Ascending aorta (tissue), 2 donors: ENCODE data around the gene GRIA3. TPM values are rescaled to one million over a fixed set of nuclear protein-coding genes. Genes with fewer than 3 reads are reported as not detected.

Source experiments
- DNase-seq, 2 donors: peaks; one replicate each; pipeline ENCODE4 v3.0.0-alpha.2; 2019; ENCODE audit warnings: low spot score in 2 of 2
- H3K27ac ChIP-seq, 2 donors: fragments of 200-600 bp; sonication (generic); one replicate each; pipeline ENCODE4 v1.5.1; 2016 to 2017; ENCODE audit warnings: mild to moderate bottlenecking in 1 of 2
- H3K27me3 ChIP-seq: fragments of 200-600 bp; sonication (generic); one replicate; pipeline ENCODE4 v1.5.1; 2017
- H3K36me3 ChIP-seq, 2 donors: fragments of 200-600 bp; sonication (generic); one replicate each; pipeline ENCODE4 v1.5.1; 2016
- H3K4me1 ChIP-seq, 2 donors: fragments of 200-600 bp; sonication (generic); one replicate each; pipeline ENCODE4 v1.5.1; 2016 to 2017; ENCODE audit warnings: mild to moderate bottlenecking in 1 of 2
- H3K4me3 ChIP-seq, 2 donors: fragments of 200-600 bp; sonication (generic); one replicate each; pipeline ENCODE4 v1.5.1; 2016 to 2017; ENCODE audit warnings: mild to moderate bottlenecking in 1 of 2
- H3K9me3 ChIP-seq, 2 donors: fragments of 200-600 bp; sonication (generic); one replicate each; pipeline ENCODE4 v1.5.1; 2016
- CTCF ChIP-seq, 3 experiments: fragments of 200-600 bp in 2 of 3; fragments of 450-650 bp in 1 of 3; sonication (generic) in 2 of 3; IDR thresholded peaks; one replicate each; pipeline ENCODE4 v1.5.1; 2016 to 2019; ENCODE audit warnings: antibody characterized with exemption in 3 of 3, mild to moderate bottlenecking in 1 of 3, moderate library complexity in 1 of 3
- intact Hi-C: fragments of 100-400 bp; cut with DNase I; formaldehyde crosslinking; loops from one replicate; pipeline ENCODE4 v1.15.1; 2023
- total RNA-seq: library from RNA; depleted of rRNA; stranded (reverse); fragments of >200 nt; gene quantifications from one replicate; pipeline ENCODE4 v1.1.0, GENCODE V29; 2016

Gene GRIA3
- total RNA-seq, 1 donor from 2014 or later: 2.8 TPM

GRCh38 chrX:123155327-123155726 is 28.8 kb upstream of the GRIA3 start:
- intact Hi-C loops: no loop called here
- no peaks in the 10 kb centered on the region for H3K4me1 ChIP-seq
- no peak for TF ChIP-seq CTCF (IDR thresholded peaks at IDR 0.05)

GRCh38 chrX:123157586-123157985 is 26.5 kb upstream of the GRIA3 start:
- TF ChIP-seq CTCF (IDR thresholded peaks at IDR 0.05): no peak
- no peaks in the 10 kb centered on the region for H3K36me3 ChIP-seq
- intact Hi-C loops: no loop called here
- no peak overlapping the region for H3K27ac ChIP-seq
- no peak for DNase-seq
- H3K4me3 ChIP-seq: no peak overlapping the region
- no peaks in the 10 kb centered on the region for H3K9me3 ChIP-seq
- no peaks in the 10 kb centered on the region for H3K27me3 ChIP-seq
- no peaks in the 10 kb centered on the region for H3K4me1 ChIP-seq

More at GRCh38 chrX:123155327-123155726, 28.8 kb upstream of the GRIA3 start:
- Histone ChIP-seq H3K27ac (no peak overlapping the region), H3K27me3 (no peaks in the 10 kb centered on the region), H3K4me3 (no peak overlapping the region), H3K36me3 (no peaks in the 10 kb centered on the region), H3K9me3 (no peaks in the 10 kb centered on the region)
- DNase-seq: no peak

- no peaks in the 10 kb centered on the region for H3K27me3 ChIP-seq
- no peak for TF ChIP-seq CTCF (IDR thresholded peaks at IDR 0.05)
- no peak overlapping the region for H3K27ac ChIP-seq
- intact Hi-C loops: no loop called here
- H3K4me3 ChIP-seq: no peak overlapping the region
- H3K36me3 ChIP-seq: no peaks in the 10 kb centered on the region
- no peaks in the 10 kb centered on the region for H3K9me3 ChIP-seq
- no peak for DNase-seq
- no peaks in the 10 kb centered on the region for H3K4me1 ChIP-seq
These were observed 24.7 kb upstream of the GRIA3 start for GRCh38 chrX:123159403-123159802.

GRCh38 chrX:123167621-123168020 is 16.5 kb upstream of the GRIA3 start:
- DNase-seq: no peak
- no peak for TF ChIP-seq CTCF (IDR thresholded peaks at IDR 0.05)
- Histone ChIP-seq H3K36me3 (no peaks in the 10 kb centered on the region), H3K27me3 (no peaks in the 10 kb centered on the region), H3K9me3 (no peaks in the 10 kb centered on the region), H3K4me1 (no peaks in the 10 kb centered on the region), H3K27ac (no peak overlapping the region), H3K4me3 (no peak overlapping the region)
- intact Hi-C loops: no loop called here

- Histone ChIP-seq H3K36me3 (no peaks in the 10 kb centered on the region), H3K27ac (no peak overlapping the region), H3K4me1 (no peaks in the 10 kb centered on the region), H3K27me3 (no peaks in the 10 kb centered on the region), H3K4me3 (no peak overlapping the region), H3K9me3 (no peaks in the 10 kb centered on the region)
- intact Hi-C loops: no loop called here
- no peak for TF ChIP-seq CTCF (IDR thresholded peaks at IDR 0.05)
- no peak for DNase-seq
These were observed 14.7 kb upstream of the GRIA3 start for GRCh38 chrX:123169247-123169901.

GRCh38 chrX:123170546-123170945 is 13.5 kb upstream of the GRIA3 start:
- Histone ChIP-seq H3K27me3 (no peaks in the 10 kb centered on the region), H3K9me3 (no peaks in the 10 kb centered on the region), H3K27ac (no peak overlapping the region), H3K4me3 (no peak overlapping the region), H3K36me3 (no peaks in the 10 kb centered on the region), H3K4me1 (no peaks in the 10 kb centered on the region)
- DNase-seq: no peak
- intact Hi-C loops: no loop called here
- no peak for TF ChIP-seq CTCF (IDR thresholded peaks at IDR 0.05)
